GM15510 (cell line): Measurements from ENCODE around the gene SLC24A2.

Source experiments
- POLR2A ChIP-seq: IDR thresholded peaks from 3 replicates; pipeline ENCODE4 v1.6.1; 2011; ENCODE audit warnings: borderline replicate concordance; ENCODE audit not compliant: insufficient read length; ENCODE audit errors: extremely low read depth

Gene SLC24A2

DNA sequence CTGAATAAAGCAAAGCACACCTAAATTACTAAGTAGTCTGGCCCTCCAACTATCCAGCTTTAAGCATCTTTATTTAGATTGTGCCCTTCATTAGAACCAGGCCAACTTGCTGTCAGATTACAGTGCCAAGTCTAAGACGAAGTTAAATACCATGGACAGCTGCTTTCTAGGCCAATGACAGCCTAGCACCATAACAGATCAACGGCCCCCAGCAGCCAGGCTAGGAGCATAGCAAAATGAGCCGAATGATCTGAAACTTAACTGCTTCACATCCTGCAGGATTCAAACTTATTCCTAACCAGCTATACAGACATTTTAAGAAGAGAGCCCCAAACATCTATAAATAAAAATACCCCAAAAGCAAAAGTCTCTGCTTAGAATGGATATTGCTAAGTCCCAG lies 6.8 kb downstream of the SLC24A2 start:
- no peak for TF ChIP-seq POLR2A

DNA sequence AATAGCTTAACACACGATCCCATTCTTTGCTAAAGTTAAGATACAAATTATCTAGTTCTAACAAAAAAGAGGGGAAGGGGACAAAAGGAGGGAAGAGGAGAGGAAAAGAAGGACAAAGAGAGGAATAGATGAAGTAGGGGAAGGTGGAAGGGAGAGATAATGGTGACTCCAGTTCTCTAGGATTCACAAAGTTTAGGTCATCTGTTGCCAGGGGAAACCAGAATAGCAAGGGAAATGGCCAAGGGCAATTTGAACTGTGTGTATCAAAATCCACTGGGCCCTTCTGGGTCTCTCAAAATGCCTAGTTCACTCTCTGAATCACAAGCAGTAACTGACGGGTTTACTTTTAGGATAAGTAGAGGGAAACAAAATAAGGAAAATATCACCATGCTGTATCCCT lies 7.6 kb downstream of the SLC24A2 start:
- no peak for TF ChIP-seq POLR2A

DNA sequence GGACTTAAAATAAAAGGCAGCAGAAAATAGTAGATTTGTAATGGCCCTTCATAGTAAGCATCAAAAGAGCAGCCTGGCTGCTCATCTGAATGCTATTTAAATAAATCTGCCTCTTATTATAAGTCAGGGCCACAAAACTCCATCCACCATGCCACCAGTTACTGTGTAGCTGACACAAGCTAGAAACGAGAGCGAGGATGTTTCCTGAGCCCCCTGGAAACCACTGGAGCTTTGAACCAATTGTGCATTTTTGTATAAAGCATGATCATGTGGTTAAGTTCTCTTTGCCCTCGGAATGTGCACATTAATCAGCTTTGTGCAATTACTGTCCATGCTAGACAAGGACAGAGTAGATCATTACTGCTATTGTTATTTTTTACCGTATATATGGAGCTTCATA lies 17.4 kb downstream of the SLC24A2 start:
- TF ChIP-seq POLR2A: no peak

DNA sequence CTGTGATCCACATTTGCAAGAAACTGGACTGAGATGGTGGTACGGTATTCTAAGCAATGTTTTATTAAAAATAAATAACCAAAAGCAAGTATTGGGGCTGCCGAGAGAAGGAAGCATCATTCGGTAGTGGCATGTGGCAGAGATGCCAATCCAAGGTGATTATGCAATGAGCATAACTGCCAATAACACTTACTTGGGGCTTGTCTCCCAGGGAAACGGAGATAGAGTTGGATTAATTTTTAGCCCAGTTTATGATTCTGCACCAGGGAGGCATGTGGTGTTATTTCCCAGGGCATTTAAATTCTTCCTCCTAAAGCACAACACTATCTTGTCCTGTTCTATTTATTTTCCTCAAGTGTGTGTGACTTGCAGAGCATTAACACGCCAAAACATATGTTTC lies 17.9 kb downstream of the SLC24A2 start:
- TF ChIP-seq POLR2A: no peak

DNA sequence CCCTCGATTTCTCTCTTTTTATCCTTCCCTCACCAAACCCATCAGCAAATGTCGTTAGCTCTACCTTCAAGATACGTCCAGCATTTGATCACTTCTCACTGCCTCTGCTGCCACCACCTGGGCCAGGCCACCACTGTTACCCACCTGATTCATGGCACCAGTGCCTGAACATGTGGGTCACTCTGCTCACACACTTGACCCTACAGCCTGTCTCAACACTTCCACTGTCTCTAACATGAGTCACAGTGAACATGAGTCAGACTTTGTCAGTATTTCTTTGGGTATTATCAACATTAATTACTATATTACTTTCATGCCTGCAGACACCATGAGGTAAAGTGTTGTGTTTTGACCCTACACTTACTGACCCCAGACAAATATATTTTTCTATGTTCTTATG lies 19.6 kb downstream of the SLC24A2 start:
- TF ChIP-seq POLR2A: no peak

DNA sequence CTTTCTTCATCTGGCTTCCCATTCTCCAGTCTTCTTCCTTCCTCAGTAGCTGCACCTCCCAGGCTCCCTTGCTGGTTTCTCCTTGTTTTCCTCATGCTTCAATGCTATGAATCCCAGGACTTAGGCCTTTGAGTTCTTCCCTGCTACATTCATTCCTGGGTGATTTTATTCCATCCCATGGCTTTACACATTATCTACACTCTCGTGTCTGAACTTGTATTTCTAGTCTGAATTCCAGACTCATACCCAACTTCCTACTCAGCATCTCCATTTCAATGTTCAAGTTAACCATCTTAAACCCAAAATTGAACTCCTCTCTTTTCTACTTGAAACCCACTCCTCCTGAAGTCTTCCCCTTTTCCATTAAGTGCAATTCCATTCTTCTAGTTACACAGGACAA lies 20.0 kb downstream of the SLC24A2 start:
- no peak for TF ChIP-seq POLR2A

DNA sequence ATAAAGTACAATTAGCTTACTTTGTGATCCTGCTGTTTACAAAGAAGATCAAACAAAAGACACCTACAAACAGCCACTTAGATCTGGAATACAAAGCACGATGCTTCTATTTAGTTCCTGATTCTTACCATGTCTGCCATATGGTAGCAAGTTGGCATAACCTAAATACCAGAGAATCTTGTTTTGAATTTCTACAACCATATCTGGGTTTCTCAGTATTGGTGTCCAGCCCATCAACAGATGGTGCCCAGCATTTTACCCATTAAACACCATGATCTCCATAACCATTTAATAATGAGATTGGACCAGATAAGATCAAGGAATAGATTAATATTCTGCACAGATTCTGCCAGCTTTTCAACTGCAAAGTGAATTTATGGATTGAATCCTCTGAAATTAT lies 29.8 kb downstream of the SLC24A2 start:
- no peak for TF ChIP-seq POLR2A

DNA sequence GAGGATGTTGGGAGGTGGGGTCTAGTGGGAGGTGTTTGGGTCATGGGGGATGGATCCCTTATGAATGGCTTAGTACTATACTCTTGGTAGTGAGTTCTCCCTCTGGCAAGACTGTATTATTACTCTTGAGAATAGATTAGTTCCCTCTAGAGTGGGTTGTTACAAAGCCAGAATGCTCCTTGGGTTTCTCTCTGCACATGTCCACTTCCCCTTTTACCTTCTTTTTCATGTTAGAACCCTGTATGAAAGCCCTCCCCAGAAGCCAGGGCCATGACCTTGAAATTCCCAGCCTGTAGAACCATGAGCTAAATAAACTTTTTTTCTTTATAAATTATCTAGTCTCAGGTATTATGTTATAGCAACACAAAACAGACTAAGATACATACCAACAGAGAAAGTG lies 31.1 kb downstream of the SLC24A2 start:
- TF ChIP-seq POLR2A: no peak

DNA sequence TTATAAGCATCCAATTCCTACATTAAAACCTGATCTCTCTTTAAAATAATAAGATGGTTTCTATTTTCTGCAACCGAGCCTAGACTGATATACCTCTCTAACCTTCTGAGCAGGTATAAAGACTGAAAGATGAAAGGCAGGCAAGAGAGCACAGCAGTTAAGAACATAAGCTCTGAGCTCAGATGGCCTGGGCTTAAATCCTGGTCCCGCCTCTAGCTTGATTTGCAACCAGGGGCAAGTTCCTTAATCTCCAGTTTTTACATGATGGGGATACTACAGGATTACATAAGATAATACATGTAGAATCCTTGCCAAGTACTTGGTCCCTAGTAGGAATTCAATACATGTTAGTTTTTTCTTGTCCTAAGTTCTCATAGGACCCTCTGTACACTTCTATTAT lies 33.9 kb downstream of the SLC24A2 start:
- no peak for TF ChIP-seq POLR2A

DNA sequence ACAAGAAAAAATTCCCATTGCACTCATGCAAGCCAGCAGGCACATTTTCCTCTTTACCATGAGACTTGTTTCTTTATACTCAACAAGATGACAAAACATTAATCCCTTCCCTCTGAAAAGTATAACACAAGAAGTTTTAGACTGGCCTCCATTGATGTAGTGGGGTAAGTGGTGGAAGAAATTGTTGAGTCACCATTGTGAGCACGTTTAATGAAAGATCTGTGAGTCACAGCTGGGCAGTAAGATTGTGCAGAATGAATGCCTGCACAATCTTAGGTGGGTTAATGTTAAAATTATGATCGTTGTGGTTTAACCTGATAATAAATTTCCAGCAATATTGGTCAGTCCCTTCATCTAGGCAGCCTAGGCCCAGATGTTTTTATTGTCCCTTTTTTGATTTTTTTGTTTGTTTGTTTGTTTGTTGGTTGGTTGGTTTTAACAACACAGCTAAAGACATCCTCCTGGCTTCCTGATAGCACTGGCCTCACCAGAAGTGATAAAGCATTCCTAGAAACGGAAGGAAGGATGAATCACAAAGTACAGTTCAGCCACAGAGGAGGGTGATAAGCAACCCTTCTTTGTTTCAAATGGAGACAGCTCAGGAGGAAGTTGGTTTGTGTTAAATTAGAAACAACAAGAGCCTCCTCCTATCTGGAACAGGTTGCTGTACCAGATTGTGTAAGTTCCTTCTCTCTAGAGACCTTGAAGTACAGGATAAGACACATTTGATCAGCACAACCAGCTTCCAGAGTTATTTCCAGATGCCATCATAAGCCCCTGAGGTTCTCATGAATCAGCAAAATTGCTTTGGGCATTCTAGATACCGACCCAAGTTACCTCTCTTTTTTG lies 40.3 kb downstream of the SLC24A2 start:
- TF ChIP-seq POLR2A: no peak

DNA sequence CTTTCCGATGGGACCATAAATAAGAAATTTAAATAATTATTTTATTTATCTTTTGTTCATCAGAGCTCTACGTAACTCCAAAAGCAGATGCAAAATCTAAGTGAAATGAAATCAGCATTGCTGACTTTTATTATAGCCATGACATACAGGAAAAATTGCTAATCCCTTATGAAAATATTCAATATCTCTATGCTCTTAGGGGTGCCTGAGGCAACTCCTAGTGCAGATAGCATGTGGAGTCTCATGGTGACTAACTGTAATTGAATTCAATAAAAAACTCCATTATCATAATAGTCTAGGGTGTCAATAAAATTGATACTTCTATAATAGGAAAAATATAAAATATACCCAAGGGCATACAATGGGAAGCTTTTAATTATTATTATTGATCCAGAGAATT lies 42.6 kb downstream of the SLC24A2 start:
- TF ChIP-seq POLR2A: no peak

DNA sequence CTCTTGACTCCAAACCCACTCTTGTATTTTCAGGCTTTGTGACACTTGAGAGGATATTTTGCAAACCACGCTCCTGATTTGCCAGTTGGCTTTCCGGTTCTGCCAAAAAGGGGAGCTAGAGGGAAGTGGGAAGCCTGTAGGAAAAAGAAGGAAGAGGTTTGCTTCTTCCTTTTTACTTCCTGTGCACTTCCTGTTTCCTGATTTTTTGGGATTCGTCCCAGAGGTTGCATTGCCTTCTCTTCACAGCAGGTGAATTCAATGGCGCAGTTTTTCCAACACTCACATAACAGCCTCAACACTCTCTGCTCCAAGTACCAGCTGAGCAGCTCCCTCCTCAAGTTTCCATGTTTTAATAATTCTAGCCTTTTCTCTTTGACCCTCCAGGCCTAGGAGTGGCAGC lies 47.7 kb downstream of the SLC24A2 start:
- TF ChIP-seq POLR2A: no peak
